Smooth muscle cell (in vitro differentiated cells): ENCODE data around the gene CPEB4. TPM values are rescaled to one million over a fixed set of nuclear protein-coding genes. Genes with fewer than 3 reads are reported as not detected.

Experiments used
- DNase-seq: peaks from one replicate; lab custom pipeline; 2025; ENCODE audit not compliant: unreplicated experiment; lab: John Stamatoyannopoulos, UW
- H2AFZ ChIP-seq: fragments of 200-600 bp; sonication (generic); 2 replicates; pipeline ENCODE4 v1.6.0; 2016; ENCODE audit warnings: antibody characterized with exemption, low read depth, mild to moderate bottlenecking
- H3F3A ChIP-seq: fragments of 200-600 bp; sonication (generic); 2 replicates; pipeline ENCODE4 v1.6.0; 2017; ENCODE audit warnings: antibody characterized with exemption, low read depth
- H3K27ac ChIP-seq: fragments of 200-600 bp; sonication (generic); 2 replicates; pipeline ENCODE4 v1.5.1; 2016; ENCODE audit warnings: low read depth, mild to moderate bottlenecking
- H3K27me3 ChIP-seq: fragments of 200-600 bp; sonication (generic); 2 replicates; pipeline ENCODE4 v1.6.1; 2016; ENCODE audit warnings: low read depth, mild to moderate bottlenecking
- H3K36me3 ChIP-seq: fragments of 200-600 bp; sonication (generic); 2 replicates; pipeline ENCODE4 v1.5.1; 2016; ENCODE audit warnings: low read depth
- H3K4me1 ChIP-seq: fragments of 200-600 bp; sonication (generic); 2 replicates; pipeline ENCODE4 v1.5.1; 2016; ENCODE audit warnings: low read depth
- H3K4me2 ChIP-seq: fragments of 200-600 bp; sonication (generic); 2 replicates; pipeline ENCODE4 v1.6.0; 2016; ENCODE audit warnings: mild to moderate bottlenecking
- H3K4me3 ChIP-seq: fragments of 200-600 bp; sonication (generic); 2 replicates; pipeline ENCODE4 v1.5.1; 2016; ENCODE audit warnings: mild to moderate bottlenecking
- H3K79me2 ChIP-seq: fragments of 200-600 bp; sonication (generic); 2 replicates; pipeline ENCODE4 v1.6.0; 2016; ENCODE audit warnings: low read depth, mild to moderate bottlenecking
- H3K9ac ChIP-seq: fragments of 200-600 bp; sonication (generic); 2 replicates; pipeline ENCODE4 v1.6.0; 2016; ENCODE audit warnings: low read depth
- H3K9me3 ChIP-seq: fragments of 200-600 bp; sonication (generic); replicated peaks from 2 replicates; pipeline ENCODE4 v1.5.1; 2016; ENCODE audit warnings: low read depth
- H4K20me1 ChIP-seq: fragments of 200-600 bp; sonication (generic); 2 replicates; pipeline ENCODE4 v1.6.0; 2016; ENCODE audit warnings: low read depth
- WGBS: methylation state at CpG from one replicate; pipeline ENCODE4 v1.1.7; 2016; ENCODE audit warnings: low lambda C conversion rate; 5-methylcytosine and 5-hydroxymethylcytosine counted together
- polyA plus RNA-seq: library from polyadenylated mRNA; unstranded; fragments of >200 nt; fragmentation: Nextera tagmentation; extraction: Ambion mirVana; gene quantifications from 2 replicates; pipeline ENCODE4 v1.2.1, GENCODE V29; 2016
- total RNA-seq: library from RNA; depleted of rRNA; stranded (reverse); fragments of >200 nt; gene quantifications from 2 replicates; pipeline ENCODE4 v1.2.3, GENCODE V29; 2014
- TF ChIP-seq, protein P1 (sequence below): fragments of 200-600 bp; sonication (generic); IDR thresholded peaks from 2 replicates; pipeline ENCODE4 v1.5.1; 2017; ENCODE audit warnings: borderline replicate concordance, mild to moderate bottlenecking, antibody characterized with exemption; ENCODE audit not compliant: insufficient read depth, poor library complexity, severe bottlenecking

CPEB4 gene
- total and polyA plus RNA-seq, 2 experiments from 2014 or later = 5.1 to 38.5 TPM

DNA sequence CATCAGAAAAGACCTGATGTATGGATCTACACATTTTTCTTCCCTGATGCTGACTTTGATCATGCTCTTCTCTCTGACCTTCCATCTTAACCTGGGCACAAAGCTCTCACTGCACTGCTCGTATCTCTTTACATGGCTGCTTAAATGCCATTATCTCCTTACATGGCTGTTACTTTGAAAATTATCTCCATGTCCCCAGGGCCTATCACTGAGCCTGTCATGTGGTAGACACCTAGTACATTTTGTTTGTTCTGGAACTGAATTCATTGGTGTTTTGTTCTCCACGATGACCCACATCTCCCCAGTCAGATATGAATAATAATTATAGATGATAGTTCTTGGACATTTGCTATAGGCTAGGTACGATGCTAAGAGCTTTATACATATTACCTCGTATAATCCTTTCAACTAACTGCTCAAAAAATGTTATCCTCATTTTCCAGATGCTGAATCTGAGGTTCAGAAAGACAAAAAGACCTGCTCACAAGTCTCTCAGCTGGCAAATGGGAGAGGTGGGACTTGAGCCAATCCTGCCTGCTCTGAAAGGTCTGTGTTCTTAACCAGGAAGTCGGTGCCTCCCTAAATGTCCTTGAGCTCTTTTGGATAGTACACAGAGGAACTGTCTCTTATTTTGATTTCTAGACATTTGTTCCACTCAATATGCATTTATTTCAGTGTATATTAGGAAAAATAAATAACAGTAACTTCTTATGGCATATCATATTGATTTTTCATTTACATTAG, 9.8 kb upstream of the CPEB4 start:
- H3K4me3 ChIP-seq = no peak overlapping the region
- 91% methylated on average over 5 of the region's 5 CpGs for WGBS
- TF ChIP-seq, protein P1, sequence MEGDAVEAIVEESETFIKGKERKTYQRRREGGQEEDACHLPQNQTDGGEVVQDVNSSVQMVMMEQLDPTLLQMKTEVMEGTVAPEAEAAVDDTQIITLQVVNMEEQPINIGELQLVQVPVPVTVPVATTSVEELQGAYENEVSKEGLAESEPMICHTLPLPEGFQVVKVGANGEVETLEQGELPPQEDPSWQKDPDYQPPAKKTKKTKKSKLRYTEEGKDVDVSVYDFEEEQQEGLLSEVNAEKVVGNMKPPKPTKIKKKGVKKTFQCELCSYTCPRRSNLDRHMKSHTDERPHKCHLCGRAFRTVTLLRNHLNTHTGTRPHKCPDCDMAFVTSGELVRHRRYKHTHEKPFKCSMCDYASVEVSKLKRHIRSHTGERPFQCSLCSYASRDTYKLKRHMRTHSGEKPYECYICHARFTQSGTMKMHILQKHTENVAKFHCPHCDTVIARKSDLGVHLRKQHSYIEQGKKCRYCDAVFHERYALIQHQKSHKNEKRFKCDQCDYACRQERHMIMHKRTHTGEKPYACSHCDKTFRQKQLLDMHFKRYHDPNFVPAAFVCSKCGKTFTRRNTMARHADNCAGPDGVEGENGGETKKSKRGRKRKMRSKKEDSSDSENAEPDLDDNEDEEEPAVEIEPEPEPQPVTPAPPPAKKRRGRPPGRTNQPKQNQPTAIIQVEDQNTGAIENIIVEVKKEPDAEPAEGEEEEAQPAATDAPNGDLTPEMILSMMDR = no peak
- no peaks in the 10 kb centered on the region for H3K9me3 ChIP-seq
- no peak for DNase-seq
- no peak overlapping the region for H3K27ac ChIP-seq
- no peaks in the 10 kb centered on the region for H3K27me3 ChIP-seq
- H3K4me2 ChIP-seq = no peak overlapping the region
- no peaks in the 10 kb centered on the region for H3K79me2 ChIP-seq
- H3K9ac ChIP-seq = no peak overlapping the region
- no peaks in the 10 kb centered on the region for H3K4me1 ChIP-seq
- H3F3A ChIP-seq = no peaks in the 10 kb centered on the region
- no peaks in the 10 kb centered on the region for H3K36me3 ChIP-seq
- H2AFZ ChIP-seq = no peak overlapping the region
- H4K20me1 ChIP-seq = no peaks in the 10 kb centered on the region

GRCh38 chr5:173880306-173880985, 7.7 kb upstream of the CPEB4 start:
- Histone ChIP-seq H3F3A (no peaks in the 10 kb centered on the region), H4K20me1 (no peaks in the 10 kb centered on the region), H3K9ac (no peak overlapping the region), H3K4me2 (no peak overlapping the region), H3K27ac (peak overlapping the region; percentile 31), H3K79me2 (no peaks in the 10 kb centered on the region), H2AFZ (no peak overlapping the region), H3K9me3 (no peaks in the 10 kb centered on the region), H3K4me3 (no peak overlapping the region), H3K4me1 (no peaks in the 10 kb centered on the region), H3K36me3 (no peaks in the 10 kb centered on the region), H3K27me3 (no peaks in the 10 kb centered on the region)
- no peak for DNase-seq
- WGBS = 66% methylated on average over 5 of the region's 5 CpGs
- TF ChIP-seq, protein P1 = no peak

- DNase-seq = no peak
- Histone ChIP-seq H3K27ac (no peak overlapping the region), H3K4me1 (no peaks in the 10 kb centered on the region), H2AFZ (no peak overlapping the region), H4K20me1 (no peaks in the 10 kb centered on the region), H3K9me3 (no peaks in the 10 kb centered on the region), H3K79me2 (no peaks in the 10 kb centered on the region), H3K4me2 (no peak overlapping the region), H3K36me3 (no peaks in the 10 kb centered on the region), H3K27me3 (no peaks in the 10 kb centered on the region), H3F3A (no peaks in the 10 kb centered on the region), H3K4me3 (no peak overlapping the region), H3K9ac (no peak overlapping the region)
- TF ChIP-seq, protein P1 = no peak
- WGBS = 95% methylated on average over 6 of the region's 6 CpGs
Measured at GRCh38 chr5:173881811-173882575, 6.2 kb upstream of the CPEB4 start.
